Bone marrow (tissue), 2 donors: ENCODE measurements around the gene PHF21A.

Experiments
- DNase-seq, 2 donors: peaks; one replicate each; lab custom pipeline; 2025; lab: John Stamatoyannopoulos, UW

The PHF21A gene

GRCh38 chr11:45885274-45885920, 235.9 kb downstream of the PHF21A start, which contains the start of gene MAPK8IP1:
TSS of gene MAPK8IP1 (plus strand) at chr11:45885651. CDS start at chr11:45885821, 170 bp downstream.
- DNase-seq, result peak in 1 of 2 donors; percentile 34

- DNase-seq, result no peak
Observed at GRCh38 chr11:45884596-45885185, 236.6 kb downstream of the PHF21A start.
